Adrenal gland (tissue), 5 donors: Measurements from ENCODE around the gene DOCK3.

Experiments
- POLR2A ChIP-seq, 2 donors: fragments of 450-650 bp; IDR thresholded peaks; one replicate each; pipeline ENCODE4 v1.6.1; 2017; ENCODE audit warnings: antibody characterized with exemption in 2 of 2, mild to moderate bottlenecking in 2 of 2, moderate library complexity in 1 of 2
- TF ChIP-seq, protein P1 (sequence below), 6 experiments: fragments of 450-650 bp in 4 of 6; fragments of 200-600 bp in 2 of 6; sonication (generic) in 1 of 6; IDR thresholded peaks; 1 replicate in 5 of 6; 2 replicates in 1 of 6; pipeline versions ENCODE4 v1.5.1 to v1.8.0; 2016 to 2021; ENCODE audit warnings: antibody characterized with exemption in 6 of 6, mild to moderate bottlenecking in 2 of 6, moderate library complexity in 1 of 6
- donor health status: DM: no; HTN: no; CAD: no.

GRCh38 chr3:51384055-51384725 is 709.5 kb downstream of the DOCK3 start:
- no peak for TF ChIP-seq POLR2A (IDR thresholded peaks at IDR 0.05)
- TF ChIP-seq, protein P1, sequence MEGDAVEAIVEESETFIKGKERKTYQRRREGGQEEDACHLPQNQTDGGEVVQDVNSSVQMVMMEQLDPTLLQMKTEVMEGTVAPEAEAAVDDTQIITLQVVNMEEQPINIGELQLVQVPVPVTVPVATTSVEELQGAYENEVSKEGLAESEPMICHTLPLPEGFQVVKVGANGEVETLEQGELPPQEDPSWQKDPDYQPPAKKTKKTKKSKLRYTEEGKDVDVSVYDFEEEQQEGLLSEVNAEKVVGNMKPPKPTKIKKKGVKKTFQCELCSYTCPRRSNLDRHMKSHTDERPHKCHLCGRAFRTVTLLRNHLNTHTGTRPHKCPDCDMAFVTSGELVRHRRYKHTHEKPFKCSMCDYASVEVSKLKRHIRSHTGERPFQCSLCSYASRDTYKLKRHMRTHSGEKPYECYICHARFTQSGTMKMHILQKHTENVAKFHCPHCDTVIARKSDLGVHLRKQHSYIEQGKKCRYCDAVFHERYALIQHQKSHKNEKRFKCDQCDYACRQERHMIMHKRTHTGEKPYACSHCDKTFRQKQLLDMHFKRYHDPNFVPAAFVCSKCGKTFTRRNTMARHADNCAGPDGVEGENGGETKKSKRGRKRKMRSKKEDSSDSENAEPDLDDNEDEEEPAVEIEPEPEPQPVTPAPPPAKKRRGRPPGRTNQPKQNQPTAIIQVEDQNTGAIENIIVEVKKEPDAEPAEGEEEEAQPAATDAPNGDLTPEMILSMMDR (IDR thresholded peaks at IDR 0.05) = no peak
